D721Med (cell line): Measurements from ENCODE around the gene SAMD4A.

Experiments used
- DNase-seq: peaks from one replicate; pipeline ENCODE4 v3.0.0; 2011; ENCODE audit warnings: low spot score; ENCODE audit not compliant: insufficient read length
- FAIRE-seq: peaks from 2 replicates; lab custom pipeline; 2011; peaks lifted over from hg19 to GRCh38; lab: Jason Lieb, UNC
- CTCF ChIP-seq: IDR thresholded peaks from 2 replicates; pipeline ENCODE4 v1.5.1; 2012; ENCODE audit warnings: mild to moderate bottlenecking, control low read depth; ENCODE audit not compliant: insufficient read depth; ENCODE audit errors: missing control alignments

Gene SAMD4A

GRCh38 chr14:54606178-54606577 lies 39.2 kb downstream of the SAMD4A start:
- no peak for TF ChIP-seq CTCF
- no peak for FAIRE-seq
- no peak for DNase-seq

GRCh38 chr14:54606631-54607133 lies 39.8 kb downstream of the SAMD4A start:
- no peak for TF ChIP-seq CTCF
- no peak for FAIRE-seq
- no peak for DNase-seq

- no peak for DNase-seq
- TF ChIP-seq CTCF: no peak
- no peak for FAIRE-seq
Observed at GRCh38 chr14:54609576-54609975, 42.6 kb downstream of the SAMD4A start.

- DNase-seq (no peak), FAIRE-seq (no peak)
- no peak for TF ChIP-seq CTCF
Observed at GRCh38 chr14:54610051-54610977, 43.4 kb downstream of the SAMD4A start.

GRCh38 chr14:54614296-54614695 lies 47.4 kb downstream of the SAMD4A start:
- FAIRE-seq: no peak
- no peak for TF ChIP-seq CTCF
- DNase-seq: no peak

GRCh38 chr14:54617467-54617866 lies 50.5 kb downstream of the SAMD4A start:
- FAIRE-seq (no peak), DNase-seq (no peak)
- no peak for TF ChIP-seq CTCF

- FAIRE-seq (no peak), DNase-seq (no peak)
- TF ChIP-seq CTCF: no peak
Observed at GRCh38 chr14:54621686-54622085, 54.8 kb downstream of the SAMD4A start.
